ENCODE data around the gene IFNAR1.
"Not testable (repeated sequence)": the region's sequence is repeated elsewhere in the genome, so short reads cannot be mapped to it uniquely, and the experiment has no call there.

The IFNAR1 gene

DNA sequence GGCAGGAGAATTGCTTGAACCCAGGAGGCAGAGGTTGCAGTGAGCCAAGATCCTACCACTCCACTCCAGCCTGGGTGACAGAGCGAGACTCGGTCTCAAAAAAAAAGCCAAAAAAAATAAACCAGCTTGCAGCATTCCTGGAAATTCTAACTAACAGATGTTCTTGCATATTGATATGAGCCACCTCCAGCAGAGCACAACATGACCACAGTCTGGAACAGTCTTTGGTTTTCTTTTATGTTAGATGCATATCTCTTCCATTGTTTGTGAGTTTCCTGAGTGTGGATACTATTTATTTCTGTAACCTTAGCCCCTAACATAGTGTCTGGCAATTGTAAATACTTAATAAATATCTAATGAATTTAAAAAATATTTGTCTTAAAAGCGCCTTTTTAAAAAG, 23.9 kb downstream of the IFNAR1 start:
- DNase-seq (ENCODE audit: low read depth), result no peak

DNA sequence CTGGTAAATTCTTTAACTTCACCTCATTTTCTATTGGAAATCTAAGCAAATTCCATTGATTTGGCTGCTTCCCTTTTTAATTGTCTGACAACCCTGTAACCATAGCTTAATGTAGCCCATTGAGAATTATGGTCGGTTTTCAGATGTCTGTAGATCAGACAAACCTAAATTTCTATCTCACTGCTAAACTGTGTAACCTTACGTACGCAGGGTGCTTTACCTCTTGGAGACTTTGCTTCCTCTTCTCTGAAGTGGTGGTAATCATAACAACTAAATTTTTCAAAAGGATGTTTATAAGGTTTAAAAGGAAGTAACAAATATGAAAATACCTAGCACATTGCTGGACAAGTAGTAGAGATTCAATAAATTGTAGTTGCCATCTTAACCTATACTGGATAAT, 25.9 kb downstream of the IFNAR1 start:
- DNase-seq (ENCODE audit: low read depth), result no peak

DNA sequence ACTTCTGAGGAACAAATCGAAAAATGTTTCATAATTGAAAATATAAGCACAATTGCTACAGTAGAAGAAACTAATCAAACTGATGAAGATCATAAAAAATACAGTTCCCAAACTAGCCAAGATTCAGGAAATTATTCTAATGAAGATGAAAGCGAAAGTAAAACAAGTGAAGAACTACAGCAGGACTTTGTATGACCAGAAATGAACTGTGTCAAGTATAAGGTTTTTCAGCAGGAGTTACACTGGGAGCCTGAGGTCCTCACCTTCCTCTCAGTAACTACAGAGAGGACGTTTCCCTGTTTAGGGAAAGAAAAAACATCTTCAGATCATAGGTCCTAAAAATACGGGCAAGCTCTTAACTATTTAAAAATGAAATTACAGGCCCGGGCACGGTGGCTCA, 30.6 kb downstream of the IFNAR1 start:
- no peak for DNase-seq (ENCODE audit: low read depth)

DNA sequence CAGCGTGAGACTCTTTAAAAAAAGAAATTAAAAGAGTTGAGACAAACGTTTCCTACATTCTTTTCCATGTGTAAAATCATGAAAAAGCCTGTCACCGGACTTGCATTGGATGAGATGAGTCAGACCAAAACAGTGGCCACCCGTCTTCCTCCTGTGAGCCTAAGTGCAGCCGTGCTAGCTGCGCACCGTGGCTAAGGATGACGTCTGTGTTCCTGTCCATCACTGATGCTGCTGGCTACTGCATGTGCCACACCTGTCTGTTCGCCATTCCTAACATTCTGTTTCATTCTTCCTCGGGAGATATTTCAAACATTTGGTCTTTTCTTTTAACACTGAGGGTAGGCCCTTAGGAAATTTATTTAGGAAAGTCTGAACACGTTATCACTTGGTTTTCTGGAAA, 31.2 kb downstream of the IFNAR1 start:
- DNase-seq (ENCODE audit: low read depth), result no peak

DNA sequence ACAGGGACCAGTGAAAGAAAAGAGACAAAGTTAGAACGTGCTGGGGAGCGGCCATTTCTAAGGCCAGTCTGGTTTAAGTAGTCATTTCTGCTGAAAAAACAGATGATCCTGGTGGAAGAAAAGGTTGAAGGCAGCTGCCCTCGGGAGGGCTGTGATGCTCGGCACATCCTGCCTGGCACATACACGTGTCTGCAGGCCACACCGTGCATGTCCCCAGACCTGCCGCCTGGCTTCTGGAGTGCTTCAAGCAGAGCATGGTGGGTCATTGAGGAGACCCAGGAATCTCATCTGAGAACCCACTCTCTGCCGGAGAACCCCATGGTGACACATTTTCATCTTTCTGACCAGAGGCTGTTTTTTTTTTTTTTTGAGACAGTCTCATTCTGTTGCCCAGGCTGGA, 32.4 kb downstream of the IFNAR1 start:
- DNase-seq (ENCODE audit: low read depth), result no peak

DNA sequence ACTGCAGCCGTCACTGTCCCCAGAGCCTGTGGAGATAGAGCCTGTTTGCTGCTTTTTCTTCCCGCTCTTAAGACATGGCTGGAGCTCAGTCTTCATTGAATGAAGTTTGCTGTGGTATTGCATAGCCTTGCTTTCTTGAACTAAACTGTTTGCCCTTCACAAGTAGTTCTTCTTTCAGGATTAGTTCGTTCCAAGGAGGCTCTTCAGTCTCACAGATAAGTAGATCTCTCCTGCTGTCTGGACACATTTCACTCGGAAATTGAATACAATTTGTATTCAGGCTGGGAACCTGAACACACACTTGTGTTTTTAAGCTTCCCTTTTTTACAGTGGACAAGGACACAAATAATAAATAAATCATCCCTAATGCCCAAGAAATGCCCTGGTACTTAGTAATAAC, 34.7 kb downstream of the IFNAR1 start:
- DNase-seq (ENCODE audit: low read depth), result no peak

DNA sequence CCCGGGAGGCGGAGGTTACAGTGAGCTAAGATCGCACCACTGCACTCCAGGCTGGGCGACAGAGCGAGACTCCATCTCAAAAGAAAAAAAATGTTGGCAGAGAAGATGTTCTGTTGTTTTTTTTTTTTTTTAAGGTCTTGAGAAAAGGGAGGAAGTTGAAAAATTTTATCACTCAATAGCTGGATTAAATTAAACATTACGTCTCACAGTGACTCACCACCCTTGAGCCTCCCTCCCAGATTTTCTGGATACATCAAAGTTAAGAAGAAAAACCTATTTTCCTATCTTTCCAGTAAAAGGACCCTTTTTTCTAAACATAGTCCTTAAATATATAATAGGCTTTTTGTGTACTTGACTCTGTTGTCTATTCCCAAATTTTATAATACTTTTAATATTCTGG, 35.5 kb downstream of the IFNAR1 start:
- no peak for DNase-seq (ENCODE audit: low read depth)

DNA sequence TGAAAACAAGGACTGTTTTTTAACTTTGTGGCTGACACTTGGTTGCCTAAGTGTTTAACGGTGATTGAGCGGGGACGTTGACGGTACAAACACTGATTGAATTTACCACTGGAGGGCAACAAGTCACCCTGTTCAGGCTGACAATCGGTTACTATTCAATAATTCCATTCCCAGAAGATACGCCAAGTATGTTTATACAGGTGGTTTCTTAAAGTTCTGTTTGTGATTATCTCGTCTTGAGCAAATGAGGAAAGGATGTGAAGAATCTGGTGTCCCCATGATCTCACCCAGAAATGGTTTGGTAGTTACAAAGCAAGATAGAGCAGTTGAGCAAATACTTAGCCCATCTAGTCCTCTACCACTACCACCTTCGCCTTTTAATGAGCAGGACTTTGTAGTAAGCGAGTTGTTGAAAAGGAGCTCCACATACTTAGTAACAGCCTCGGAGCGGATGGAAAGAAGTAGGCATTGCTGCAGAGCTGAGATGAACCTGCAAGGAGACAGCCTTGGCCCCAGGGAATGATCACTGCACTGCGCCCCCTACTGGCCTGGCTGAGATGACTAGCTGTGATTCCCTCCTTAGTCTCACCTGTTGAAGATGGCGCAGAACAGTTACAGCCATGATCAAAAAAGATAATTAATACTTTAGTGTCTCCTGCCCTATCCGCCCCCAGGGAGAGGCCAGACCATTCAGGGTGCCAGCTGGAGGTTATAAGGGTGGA, 36.3 kb downstream of the IFNAR1 start:
- DNase-seq (ENCODE audit: low read depth), result peak; percentile 91

DNA sequence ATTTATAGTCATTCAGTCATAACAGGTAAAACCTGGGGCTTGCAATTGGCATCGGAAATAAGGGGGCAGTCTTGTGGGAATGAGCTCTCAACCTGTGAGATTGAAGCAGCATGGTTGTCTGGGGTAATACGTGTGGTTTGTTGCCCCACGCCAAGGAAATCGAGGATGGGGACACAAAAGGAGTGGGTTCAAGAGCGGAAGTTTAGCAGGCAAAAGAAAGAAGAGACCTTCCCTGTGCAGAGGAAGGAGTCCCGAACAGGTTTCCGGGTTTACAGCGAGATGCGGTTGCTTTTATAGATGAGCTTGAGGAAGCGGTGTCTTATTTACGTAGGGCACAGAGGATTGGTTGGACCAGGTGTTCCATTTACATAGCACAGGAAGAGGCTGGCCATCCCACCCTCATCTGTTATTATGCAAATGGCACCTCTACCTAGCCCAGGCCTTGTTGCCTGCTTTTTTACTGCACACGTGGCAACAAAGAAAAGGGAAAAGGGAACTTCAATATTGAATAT, 37.3 kb downstream of the IFNAR1 start:
- peak; percentile 37 for DNase-seq (ENCODE audit: low read depth)

DNA sequence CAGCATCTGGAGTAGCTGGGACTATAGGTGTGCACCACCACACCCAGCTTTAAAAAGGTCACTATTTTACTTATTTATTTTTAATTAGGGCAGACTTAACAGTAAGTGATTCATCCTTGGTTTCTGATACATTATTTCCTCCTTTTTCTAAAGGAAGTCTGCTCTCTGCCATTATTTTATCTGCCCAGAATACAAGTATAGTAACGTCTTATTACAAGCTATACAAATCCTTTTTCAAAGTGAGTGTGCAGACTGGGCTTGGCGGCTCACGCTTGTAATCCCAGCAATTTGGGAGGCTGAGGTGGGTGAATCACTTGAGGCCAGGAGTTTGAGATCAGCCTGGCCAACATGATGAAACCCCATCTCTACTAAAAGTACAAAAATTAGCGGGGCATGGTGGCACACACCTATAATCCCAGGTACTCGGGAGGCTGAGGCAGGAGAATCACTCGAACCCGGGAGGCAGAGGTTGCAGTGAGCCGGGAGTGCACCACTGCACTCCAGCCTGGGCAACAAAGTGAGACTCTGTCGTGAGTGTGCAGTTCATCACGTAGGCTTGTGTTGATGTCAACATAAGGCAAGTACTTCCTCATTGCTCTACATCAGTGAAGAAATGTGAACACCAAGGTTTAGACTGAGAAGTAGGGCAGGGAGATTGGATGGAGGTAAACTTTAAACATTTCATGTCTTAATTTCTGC, 39.3 kb downstream of the IFNAR1 start:
- not testable (repeated sequence) for DNase-seq (ENCODE audit: low read depth)

DNA sequence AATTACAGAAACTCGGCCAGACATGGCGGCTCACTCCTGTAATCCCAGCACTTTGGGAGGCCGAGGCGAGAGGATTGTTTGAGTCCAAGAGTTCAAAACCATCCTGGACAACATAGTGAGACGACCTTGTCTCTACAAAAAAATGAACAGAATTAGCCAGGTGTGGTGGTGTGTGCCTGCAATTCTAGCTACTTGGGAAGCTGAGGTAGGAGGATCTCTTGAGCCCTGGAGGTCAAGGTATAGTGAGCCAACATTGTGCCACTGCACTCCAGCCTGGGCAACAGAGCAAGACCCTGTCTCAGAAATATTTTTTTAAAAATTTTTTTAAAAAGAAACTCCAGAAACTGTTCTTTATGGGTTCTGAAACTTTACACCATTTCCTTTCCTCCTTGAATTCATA, 40.1 kb downstream of the IFNAR1 start:
- no peak for DNase-seq (ENCODE audit: low read depth)

DNA sequence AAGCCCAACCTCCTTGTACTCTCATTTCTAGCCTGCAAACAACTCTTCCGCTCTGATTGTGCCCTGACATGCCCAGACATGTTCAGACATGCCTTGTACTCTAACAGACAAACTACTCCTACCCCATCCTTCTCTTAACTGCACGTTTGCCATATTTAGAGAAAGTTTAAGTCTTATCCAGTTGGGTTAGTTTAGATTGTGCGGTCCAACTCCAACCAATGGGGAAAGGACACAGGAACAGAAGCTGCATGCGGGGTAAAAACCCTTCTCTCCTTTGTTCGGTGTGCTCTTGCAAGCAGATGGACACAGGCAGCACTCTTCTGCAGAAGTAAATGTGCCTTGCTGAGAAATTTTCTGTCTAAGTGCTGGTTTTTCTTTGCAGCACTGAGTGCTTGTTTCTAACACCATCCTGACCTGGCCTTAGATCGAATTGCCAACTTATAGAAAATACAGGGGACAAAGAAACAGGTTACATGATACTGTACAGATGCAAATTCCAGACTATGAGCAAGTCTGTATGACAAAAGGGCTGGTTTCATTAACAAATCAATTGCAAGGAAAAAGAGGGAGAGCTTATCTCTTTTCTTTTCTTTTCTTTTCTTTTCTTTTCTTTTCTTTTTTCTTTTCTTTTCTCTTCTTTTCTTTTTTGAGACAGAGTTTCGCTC, 42.7 kb downstream of the IFNAR1 start:
- DNase-seq (ENCODE audit: low read depth), result no peak

DNA sequence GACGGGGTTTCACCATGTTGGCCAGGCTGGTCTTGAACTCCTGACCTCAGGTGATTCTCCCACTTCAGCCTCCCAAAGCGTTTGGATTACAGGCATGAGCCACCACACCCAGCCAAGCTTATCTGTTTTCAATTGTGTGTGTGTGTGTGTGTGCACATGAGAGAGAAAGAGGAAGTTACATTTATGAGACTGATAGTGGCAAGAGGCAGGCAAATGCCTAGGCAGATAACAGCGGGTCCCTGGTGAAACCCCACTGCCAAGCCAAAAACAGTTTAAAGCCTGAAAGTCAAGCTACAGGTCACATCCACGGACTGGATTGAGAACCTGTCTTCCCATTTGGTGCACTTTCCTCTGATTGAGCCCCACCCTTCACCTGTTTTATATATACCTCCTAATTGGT, 43.4 kb downstream of the IFNAR1 start:
- DNase-seq (ENCODE audit: low read depth), result no peak

DNA sequence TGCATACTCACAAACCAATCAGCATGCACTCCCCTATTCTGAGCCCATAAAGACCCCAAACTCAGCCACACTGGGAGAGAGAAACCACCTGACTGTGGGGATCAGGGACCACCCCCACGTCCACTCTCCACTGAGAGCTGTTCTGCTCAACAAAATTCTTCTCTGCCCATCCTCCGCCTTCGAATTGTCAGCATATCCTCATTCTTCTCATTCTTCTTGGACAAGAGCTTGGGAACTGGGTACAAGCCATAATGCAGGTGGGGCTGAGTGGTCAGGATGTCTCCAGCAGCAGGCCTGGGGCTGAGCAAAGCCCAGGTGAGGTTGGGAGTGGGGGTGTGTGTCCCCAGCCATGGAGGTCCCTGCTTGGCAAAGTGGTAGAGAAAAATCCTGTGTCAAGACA, 43.8 kb downstream of the IFNAR1 start:
- DNase-seq (ENCODE audit: low read depth), result no peak

DNA sequence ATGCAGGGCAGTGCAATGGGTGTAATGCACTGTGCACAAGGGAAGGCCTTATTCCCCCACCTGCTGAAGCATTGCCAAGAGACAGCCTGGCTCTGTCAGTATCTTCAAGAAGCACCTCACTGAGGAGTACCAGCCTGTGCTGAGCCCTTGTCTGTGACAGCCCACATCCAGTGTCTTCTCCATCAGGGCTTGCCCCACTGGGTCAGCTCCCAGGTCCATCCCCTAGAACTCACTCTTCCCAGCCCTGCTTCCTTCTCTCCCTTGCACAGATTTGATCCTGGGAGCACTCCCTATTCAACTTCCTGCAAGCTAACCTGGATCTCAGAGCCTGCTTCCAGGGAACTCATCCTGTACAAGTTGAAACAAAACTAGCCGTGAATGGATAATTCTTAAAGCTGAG, 44.8 kb downstream of the IFNAR1 start:
- no peak for DNase-seq (ENCODE audit: low read depth)

DNA sequence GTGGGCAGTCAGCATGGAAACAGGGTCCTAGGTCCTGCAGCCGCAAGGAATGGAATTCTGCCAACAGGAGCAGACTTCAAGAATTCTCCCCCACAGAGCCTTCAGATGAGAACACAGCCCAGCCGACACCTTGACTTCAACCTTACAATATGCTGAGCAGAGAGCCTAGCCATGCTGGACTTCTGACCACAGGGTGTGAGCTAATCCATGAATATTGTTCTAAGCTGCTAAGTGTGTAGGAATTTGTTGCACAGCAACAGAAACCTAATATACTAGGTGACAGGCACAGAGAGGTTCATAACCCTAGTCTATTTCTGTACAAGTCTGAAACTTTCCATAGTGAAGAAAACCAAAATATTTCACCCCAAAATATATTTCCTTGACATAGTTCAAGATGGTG, 45.5 kb downstream of the IFNAR1 start:
- no peak for DNase-seq (ENCODE audit: low read depth)

DNA sequence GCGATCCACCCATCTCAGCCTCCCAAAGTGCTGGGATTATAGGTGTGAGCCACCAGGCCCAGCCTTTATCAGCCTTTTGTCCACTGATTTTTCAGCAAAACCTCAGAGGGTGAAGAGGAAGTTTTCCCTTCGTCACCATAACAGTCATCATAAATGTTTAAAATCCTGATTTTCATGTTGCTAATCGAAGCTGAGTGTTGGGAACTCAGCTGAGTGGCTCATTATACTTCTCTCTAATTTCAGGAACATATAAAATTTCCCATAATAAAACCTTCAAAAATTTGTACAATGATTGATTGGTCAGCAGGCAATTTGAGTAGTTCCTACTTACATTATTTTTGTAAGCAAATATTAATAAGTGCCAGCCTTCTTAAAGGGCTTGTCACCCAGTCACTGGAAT, 46.6 kb downstream of the IFNAR1 start:
- no peak for DNase-seq (ENCODE audit: low read depth)

DNA sequence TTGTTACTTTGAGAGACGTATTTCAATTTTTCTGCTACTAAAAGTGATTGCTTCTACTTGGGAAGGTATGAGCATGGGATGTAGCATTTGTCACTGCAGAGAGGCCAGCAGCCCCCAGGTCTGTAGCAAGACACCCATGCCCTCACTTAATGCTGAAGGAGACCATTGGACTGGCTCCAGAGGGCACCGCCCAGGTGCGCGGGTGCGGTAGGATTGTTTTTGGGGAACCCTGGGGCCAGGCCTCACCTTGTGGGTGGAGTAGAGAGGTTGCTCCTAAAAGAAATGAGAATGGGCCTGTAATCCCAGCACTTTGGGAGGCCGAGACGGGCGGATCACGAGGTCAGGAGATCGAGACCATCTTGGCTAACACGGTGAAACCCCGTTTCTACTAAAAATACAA, 47.8 kb downstream of the IFNAR1 start:
- no peak for DNase-seq (ENCODE audit: low read depth)

DNA sequence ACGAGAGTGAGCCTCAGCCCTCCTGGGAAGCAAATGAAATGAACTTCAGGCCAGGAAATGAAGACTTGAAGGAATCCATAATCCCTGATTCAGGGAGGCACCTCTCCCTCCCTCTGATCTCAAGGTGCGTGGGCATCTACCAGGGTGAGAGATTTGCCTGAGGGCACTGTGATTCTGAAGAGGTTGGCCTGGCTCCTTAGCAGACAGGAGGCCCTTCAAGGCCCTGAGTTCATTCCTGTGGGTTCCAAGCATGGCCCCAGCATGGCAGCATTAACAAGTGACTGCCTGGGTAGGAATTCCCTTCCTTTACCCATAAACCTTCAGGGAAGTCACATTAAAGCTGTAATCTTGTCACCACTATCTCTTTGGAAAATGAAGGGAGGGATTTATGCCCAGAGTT, 48.7 kb downstream of the IFNAR1 start:
- DNase-seq (ENCODE audit: low read depth), result no peak

DNA sequence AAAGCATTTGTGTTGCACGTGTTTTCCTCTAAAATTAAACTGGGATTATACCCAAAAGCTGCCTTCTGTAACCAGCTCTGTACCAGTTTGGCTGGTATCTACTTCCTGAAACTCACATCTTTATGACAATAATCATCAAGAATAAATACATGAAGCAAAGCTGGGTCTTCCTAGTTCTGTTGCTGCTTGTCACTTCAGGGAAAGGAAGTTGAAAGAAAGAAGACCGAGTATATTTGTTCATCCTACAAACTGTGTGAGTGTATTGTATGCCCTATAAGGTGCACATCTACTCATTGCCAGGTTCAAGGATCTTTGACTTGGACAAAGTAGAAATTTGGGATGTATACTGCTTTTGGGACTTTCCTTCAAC, 49.3 kb downstream of the IFNAR1 start:
- no peak for DNase-seq (ENCODE audit: low read depth)

DNA sequence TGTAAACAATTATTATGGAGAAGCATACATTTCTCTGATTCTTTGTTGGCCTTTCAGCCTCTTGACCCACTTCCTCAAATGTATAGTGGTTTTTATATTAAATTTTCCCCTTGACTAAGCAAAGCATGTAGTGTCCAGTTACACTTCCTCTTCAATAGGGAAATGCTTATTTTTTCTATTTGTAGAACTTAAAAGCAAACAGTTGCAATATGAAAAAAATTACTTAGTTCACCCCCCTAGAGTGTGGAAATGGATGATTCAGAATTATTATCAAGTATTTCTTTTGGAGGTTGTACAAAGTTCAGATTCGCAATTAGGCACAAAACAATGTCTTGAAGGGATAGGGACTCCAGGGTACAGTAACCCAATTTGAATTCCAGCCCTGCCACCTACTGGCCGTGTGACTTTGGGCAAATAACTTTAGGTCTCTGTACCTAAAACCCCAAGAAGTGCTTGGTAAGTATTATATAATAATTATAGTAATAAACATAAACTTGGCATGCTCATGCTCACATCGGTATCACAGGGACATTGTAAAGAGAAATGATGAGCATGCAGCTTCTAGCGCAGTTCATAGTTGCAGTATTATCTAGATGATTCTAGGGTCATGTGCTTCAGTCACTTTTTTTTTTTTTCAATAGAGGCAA, 49.8 kb downstream of the IFNAR1 start:
- peak; percentile 51 for DNase-seq (ENCODE audit: low read depth)

DNA sequence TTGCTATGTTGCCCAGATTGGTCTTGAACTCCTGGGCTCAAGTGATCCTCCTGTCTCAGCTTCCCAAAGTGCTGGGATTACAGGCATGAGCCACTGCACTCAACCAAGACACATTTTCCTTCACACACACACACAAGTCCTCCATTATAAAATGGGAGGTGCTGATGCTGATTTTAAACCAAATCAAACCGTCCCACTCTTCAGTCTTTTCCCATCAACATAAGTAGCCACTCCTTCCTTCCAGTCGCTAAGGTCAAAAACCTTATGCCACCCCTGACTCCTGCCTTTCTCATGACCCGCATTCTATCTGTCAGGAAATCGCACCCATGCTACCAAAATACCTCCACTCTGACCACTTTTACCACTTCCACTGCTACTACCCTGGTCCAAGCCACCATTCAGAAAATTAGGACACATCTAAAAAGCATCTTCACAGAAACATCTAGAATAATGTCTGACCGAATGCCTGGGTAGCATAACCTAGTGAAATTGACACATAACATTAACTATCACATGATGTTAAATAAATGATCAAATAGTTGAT, 50.4 kb downstream of the IFNAR1 start:
- DNase-seq (ENCODE audit: low read depth), result no peak
